NCI-H82 treated with DMSO at 0.1 percent for 48 hours (cell line): ENCODE data around the gene STIM1.

ENCODE experiments used
- DNase-seq: peaks from one replicate; lab custom pipeline; 2025; ENCODE audit not compliant: unreplicated experiment; lab: John Stamatoyannopoulos, UW

STIM1 gene

DNA sequence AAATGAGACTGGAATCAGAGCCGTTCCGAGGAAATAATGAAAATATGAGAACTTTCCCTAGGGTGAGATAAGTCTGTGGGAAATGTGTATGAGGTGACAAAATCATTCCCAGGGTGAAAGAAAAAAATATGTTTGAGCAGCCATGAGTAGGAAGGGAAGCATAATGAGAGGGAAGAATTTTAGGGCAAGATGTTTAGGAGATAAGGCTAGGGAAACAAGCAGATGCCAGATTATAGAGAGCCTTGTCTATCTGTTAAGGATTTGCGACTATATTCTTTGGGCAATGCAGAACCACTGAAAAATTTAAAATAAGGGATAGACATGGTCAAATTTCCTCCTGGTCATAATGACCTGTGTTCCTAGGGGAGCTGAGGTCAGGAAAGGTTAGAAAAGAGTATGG, 54.4 kb downstream of the STIM1 start:
- DNase-seq, result no peak

DNA sequence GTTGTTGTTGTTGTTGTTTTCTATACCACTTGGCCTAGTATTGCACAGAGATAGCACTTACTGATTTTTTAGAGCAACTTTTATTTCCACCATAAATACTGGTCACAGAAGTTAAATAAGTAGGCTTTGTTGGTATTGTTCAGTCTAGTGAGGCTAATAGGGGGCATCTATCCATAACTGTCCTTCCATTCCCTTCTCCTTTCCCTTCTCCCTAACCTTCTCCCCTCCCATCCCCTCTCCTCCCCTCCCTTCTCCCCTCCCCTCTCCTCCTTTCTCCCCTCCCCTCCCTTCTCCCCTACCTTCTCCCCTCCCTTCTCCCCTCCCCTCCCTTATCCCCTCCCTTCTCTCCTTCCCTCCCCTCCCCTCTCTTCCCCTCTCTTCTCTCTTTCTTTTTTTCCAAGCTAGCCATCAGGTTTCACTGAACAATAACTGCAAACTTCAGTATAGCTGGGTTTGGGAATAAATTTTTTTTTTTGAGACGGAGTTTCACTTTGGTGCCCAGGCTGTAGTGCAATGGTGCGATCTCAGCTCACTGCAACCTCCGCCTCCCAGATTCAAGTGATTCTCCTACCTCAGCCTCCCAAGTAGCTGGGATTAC, 56.5 kb downstream of the STIM1 start:
- no peak for DNase-seq

DNA sequence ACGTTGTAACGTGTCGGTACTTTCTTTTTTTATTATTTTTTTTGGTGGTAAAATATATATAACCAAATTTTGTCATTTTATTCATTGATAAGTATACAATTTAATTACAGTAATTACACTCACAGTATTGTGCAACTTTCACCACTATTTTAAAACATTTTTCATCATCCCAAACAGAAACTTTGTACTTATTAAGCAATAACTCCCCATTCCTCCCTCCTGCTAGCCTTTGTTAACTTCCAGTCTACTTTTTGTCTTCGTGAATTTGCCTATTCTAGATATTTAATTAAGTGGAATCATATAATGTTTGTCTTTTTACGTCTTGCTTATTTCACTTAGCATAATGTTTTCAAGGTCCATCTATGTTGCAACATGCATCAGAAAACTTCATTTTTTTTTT, 58.5 kb downstream of the STIM1 start:
- DNase-seq, result no peak

DNA sequence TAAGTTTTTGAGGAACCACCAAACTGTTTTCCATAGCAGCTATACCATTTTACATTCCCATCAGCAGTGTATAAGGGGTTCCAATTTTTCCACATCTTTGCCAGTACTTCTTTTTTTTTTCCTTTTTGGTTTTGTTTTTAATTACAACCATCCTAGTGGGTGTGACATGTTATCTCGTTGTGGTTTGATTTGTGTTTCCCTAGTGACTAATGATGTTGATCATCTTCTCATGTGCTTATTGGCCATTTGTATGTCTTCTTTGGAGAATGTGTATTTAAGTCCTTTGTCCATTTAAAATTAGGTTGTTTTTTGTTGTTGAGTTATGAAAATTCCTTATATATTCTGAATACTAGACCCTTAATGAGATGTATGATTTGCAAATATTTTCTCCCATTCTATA, 59.3 kb downstream of the STIM1 start:
- DNase-seq, result no peak

DNA sequence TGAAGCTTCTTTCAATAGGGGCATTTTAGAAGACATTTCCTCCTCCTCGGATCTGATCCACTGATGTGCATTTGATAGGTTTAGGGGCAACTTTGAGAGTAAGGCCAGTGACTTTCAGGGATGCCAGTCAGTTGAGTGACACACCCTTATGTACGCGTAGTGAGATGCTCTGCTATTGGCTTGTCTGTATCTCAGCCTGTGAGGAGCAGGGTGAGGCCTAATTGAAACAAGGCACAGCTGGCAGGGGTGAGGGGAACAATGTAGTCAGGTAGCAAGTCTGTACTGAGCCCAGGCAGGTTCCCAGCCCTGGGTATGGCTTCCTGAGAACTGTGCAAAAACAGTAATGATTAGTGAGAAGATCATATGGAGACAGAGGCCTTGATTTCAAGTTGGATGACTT, 61.5 kb downstream of the STIM1 start:
- DNase-seq, result no peak

DNA sequence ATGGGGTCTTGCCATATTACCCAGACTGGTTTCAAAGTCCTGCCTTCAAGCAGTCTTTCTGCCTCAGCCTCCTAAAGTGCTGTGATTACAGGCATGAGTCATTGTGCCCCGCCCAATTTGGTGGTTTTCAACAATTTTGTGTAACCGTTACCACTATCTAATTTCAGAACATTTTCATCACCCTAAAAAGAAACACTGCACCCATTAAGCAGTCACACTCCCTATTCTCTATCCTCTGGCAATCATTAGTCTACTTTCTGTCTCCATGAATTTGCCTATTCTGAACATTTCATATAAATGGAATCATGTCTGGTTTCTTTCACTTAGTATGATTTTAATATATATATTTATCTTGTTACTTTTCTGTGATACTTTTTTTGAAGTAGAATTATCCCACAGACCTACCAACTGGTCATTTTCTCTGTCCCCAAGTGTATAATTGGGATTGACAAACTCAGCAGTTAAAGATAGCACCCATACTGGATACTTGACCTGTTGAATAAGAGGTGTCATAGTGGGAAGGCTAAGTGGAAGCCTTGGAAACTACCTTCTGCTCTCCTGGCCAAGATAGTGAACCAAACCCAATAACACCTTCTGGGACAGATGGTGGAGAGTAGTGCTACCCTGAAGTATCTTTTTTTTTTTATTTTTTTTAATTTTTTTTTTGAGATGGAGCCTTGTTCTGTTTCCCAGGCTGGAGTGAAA, 64.8 kb downstream of the STIM1 start:
- DNase-seq, result no peak

DNA sequence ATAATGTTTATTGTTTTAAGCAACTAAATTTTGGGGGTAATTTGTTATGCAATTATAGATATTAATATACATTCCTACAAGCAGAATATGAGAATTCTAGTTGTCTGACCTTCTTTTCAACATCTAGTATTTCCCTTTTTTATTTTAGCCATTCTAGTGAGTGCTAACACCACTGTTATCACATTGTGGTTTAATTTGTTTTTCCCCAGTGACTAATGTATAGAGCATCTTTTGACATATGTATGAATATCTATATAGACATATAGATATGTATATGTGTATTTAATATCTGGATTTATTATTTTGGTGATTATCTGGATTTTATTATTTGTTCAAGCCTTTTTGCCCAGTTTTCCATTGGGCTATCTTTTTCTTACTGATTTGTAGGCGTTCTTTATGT, 66.6 kb downstream of the STIM1 start:
- no peak for DNase-seq

DNA sequence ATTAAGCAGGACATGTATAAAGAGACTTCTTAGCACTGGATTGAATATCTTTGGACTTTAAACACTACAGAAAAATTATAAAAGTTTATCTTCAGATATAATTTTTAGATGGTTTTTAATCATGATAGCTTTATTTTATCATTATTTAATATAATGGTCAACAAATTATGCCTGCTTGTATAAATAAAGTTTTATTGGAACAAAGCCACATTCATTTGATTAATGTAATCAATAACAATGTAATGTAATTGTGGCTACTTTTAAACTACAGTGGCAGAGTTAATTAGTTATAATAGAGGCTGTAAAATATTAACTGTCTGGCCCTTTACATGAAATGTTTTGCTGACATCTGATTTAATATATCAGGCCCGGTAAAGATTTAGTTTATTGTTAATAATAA, 70.0 kb downstream of the STIM1 start:
- DNase-seq, result no peak

DNA sequence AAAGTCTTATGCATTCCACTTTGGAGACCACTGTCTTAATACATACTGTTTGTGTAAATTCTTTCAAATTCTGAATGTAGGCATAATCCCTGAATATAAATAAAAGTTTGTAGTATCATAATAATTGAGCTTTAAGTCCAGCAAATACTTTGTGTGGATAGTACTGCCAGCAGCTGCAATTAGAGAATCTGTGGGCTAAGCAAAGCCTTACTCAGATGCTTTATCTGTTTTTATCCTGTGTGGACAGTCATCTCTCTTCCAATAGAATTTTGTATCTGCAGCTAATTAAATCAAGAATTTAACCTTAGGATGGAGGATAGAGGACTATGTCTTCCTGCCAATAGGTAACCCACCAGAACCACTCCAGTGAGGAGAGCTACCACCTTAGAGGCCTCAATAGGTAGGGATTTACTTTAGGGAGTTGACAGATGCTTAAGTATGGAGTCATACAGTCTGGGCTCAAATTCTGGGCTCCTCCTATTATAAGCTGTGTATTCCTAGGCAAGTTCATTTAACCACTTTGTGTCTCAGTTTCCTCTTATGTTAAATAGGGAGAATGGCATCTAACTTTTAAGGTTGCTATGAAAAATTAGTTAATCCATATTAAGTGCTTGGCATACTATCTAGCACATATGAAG, 71.1 kb downstream of the STIM1 start:
- no peak for DNase-seq

DNA sequence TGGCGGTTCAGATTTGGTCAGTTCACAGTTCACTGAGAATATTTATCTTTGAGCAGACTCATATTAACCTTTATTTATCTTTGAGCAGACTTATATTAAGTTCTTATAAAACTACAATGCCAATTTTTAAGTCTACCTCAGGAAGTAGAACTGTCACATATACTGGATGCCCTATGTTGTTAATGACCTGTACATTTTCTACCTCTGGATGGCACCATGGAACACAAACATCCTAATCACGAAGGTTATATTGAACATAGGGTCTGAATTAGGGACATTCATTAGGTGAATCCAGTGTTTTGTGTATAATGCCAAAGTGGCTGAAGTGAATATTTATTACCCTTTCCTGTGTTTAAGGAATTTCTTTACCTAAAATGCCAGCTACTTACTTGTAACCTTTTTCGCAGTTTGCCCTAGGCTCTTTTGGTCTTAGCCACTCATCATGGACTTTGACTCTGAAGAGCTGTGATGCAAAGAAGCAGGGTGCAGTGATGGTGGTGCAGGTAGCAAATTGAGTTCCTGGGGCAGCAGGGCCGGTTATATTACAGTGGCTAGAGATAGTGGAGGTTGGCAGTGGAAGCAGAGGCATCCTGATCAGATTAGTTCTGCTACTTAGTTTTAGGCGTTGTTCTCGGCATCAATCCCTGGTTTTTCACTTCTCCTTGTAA, 71.8 kb downstream of the STIM1 start:
- DNase-seq, result no peak

DNA sequence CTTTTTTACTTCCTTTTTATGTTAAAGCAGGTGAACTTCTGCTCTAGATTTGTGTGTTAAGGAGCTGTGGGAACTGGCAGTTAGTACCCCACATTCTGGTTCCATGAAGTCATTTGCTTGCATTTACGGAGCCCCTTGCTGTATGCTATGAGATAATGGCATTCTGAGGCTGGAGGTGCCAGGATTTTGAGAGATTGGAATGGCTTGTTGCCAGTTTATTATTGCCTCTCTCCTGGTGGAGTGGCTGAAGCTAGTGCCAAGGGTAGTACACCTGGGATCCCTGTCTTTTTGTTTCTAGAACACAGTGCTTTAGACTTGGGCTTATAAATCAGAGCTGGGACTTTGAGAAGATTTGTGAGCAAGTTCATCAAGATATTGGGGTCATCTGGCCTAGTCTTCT, 73.8 kb downstream of the STIM1 start:
- no peak for DNase-seq

DNA sequence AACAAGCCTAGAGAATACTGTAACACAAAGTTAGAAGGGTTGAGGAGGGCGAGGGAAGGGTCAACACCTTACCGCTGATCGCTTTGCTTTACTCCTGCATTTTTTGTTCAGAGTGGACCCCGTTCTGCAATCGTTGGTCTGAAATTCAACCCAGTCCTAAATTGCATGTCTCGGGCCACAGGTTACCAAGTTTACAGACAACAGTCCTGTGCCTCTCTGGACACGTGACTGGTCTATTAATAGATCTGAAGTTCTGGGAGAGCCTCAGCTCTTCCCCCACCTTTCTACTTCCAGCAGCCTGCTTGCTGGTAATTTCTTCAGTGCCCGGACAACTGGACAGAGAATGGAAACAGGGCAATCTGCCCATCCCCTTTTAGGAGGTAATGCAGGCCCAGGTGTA, 74.2 kb downstream of the STIM1 start:
- no peak for DNase-seq

DNA sequence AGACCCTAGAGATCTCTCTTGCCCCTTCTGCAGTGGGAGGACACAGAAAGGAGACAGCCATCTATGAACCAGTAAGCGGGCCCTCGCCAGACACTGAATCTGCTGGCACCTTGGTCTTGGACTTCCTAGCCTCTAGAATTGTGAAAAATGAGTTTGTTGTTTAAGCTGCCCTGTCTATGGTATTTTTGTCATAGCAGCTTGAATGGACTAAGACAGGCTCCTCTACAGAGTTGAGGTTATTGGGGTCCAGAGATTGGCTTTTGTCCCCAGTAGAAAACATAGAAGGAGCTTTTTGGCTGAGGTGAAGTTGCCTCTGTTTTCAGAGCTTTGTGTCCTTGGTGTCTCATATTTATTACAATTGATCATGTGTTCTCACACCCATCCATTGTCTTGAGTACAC, 77.2 kb downstream of the STIM1 start:
- no peak for DNase-seq

DNA sequence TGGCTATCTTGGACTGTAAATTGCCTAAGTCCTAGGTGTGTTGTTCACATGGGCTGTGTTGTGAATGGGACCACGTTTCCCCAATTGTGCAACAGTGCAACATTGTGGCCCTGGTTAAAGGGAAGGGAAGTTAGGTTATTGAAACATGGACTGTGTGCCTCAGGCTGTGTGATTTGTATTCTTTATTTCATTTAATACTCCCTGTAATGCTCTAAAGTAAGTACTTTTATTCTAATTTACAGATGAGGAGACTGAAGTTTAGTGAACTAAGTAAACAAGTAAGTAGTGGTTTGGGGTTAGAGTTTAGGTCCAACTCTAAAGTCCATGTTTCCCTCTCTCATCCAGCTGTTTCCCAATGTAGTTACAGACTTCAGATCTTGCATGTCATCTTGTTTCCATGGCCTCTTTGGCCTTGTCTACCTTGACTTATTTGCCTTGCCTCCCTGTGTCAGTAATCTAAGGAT, 77.7 kb downstream of the STIM1 start:
- no peak for DNase-seq

DNA sequence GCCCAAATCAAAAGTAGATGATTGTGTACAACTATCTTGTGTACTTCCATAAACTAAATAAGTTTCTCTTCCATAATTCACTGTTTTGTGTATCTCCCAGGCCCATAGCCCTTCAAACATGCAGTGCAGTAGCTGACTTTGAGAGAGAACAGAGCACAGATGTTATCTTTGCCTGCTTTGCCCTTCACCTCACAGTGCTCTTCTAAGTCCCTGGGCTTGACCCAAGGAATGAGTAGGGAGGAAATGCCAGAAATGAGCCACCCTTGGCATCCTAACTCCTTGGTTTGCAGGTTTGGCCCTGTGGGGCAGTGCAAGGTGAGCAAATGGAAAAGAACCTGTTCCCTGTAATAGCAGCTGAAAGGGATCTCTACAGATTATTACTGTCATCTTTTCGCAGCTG, 79.2 kb downstream of the STIM1 start:
- no peak for DNase-seq

DNA sequence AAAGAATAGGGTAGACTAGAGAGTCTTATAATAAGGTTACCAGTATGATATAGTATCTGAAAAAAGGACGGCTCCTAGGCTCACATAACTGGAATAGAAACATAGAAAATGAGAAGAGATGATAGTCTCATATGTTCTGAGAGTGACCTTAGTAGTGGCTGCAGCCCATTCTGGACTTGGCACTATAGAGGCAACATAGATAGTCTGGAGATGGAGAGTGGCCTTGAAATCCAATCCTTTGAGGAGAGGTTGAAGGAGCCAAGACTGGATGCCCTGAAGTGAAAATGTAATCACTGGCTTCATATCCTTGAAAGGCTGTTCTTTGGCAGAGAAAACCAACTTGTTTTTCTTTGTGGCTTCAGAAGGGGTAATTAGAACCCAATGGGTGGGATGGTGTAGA, 81.1 kb downstream of the STIM1 start:
- DNase-seq, result no peak

DNA sequence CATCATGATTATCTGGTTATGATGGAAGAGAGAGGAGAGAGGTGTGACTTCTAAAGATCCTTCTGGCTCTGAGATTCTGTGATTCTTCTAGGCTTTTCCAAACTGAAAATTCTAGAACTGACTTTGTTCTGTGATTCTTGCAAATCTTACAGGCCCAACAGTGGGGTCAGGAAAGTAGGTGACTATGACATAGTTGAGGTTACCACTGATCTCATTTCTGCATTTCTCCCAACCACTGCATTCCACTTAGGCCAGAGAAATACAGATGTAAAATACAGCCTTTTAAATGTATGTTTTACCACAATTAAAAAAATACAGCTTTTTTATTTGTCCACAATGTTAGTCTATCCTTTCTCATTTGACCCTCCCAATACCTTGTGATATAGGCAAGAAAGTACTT, 83.7 kb downstream of the STIM1 start:
- no peak for DNase-seq

DNA sequence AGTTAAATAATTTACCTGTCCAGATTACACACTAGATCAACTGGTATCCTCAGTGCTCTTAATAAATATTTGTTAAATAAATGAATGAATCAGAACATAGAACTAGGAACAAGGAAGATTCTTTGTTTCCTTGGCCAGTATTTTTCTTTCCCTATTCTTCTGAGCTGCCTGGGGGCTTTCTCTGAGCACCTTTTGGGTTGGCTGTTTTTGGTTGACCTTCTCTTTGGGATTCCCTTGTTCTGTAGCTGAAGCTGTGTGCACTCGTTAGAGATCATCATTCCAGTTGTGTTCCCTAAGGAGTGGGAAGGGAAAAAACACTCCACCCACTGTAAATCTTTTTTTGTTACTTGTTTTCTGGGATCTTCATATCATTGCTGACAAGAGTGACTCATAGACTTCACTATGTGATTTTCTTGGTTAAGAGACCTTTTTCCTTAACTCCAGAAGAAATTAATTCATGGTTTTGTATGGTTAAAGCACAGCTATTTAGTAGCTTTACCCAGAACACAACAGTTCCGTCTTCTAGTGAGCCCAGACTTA, 84.3 kb downstream of the STIM1 start:
- DNase-seq, result no peak

DNA sequence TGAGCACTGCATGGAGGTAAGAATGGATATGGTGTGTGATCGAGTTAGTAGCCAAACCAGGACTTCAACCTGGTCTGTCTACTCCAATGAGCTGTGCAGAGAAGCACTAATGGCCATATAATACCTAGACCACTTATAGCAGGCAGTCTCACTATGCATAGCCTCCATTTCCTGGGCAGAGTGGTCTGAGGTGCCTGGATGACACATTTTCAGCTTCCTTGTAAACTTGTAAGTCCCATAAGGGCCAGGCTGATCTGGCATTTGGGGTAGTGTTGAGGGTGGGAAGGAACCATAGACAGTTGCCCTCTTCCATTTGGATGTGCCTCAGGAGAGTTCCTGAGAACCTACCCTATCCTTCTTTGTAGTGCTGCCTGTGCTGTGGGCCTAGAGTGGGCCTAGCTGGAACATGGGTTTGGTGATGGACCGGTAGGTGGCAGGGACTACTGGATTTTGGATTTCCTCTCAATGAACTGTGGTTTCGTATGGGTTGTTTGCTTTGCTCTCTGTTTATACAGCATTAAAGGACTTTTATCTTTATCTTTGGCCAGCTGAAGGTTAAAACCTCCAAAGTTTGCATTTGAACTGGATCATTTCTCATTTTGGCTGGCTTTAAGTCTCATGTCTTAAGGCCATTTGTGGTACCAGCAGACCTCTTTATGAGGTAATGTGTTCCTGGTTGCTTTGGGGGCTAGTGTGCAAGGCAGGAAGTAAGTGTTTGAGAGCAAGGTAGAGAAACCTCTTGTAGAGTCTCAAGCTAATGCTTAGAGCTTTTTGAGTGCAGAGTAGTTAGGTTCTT, 86.9 kb downstream of the STIM1 start:
- DNase-seq, result no peak

DNA sequence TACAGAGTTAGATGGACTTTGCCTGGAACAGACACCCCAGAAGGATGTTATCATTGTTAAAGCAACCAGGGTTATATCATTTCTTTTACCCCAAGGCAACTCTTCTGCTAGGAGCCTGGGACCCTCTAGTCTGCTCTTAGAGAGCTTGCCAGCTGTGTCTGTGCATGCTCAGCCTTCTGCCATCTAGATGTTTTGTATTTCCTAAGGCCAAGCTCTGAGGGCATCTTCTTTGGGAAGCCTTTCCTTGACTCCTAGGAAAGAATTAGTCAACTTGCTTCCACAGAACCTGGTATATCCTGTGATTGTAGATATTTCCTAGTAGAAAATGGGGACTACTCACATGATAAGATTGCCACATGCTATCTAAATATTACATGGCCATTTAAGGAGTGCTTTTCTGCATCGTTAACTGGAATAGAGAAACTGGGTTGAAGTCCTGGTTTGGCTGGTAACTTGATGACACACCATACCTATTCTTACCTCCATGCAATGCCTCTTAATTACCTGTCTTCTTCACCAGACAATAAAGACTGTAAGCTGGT, 87.6 kb downstream of the STIM1 start:
- no peak for DNase-seq

DNA sequence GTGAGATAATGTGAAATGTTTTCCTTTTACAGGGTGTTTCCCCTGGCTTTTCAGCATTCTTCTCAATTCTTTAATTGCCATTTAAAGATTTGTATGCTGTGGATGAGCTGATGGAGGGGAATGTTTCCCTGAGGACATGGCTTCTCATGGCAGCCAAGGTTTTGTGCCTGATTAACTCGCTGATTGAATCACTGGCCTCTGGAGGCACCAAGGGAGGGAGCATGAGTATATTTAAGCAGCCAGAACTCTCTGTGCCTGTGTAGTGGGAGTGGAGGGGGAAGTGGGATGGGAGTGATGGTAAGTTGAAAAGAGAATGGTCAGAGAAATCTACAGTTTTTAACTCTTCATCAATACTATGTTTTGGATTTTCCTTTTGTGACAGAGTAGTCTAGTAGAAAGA, 88.7 kb downstream of the STIM1 start:
- no peak for DNase-seq
